Calu3 (cell line): ENCODE measurements around the gene KCNIP3. TPM values are rescaled to one million over a fixed set of nuclear protein-coding genes. Genes with fewer than 3 reads are reported as not detected.
A peak's percentile ranks its signal among the peaks of the same experiment; 100 is the strongest.
"Not testable (repeated sequence)": the region's sequence is repeated elsewhere in the genome, so short reads cannot be mapped to it uniquely, and the experiment has no call there.

ENCODE experiments used
- BruUV-seq: library from RNA; stranded (reverse); fragments of 400-500 nt; replicated peaks from 2 replicates; lab custom pipeline; 2021; lab: Mats Ljungman, UMichigan
- CTCF ChIA-PET: fragments of 300-600 bp; sonication (Branson Sonifier 250); formaldehyde crosslinking; loops from one replicate; lab custom pipeline; 2022; ENCODE audit warnings: antibody characterized with exemption; lab: Charles Lee
- DNase-seq: peaks from one replicate; pipeline ENCODE4 v3.0.0; 2022
- H3K27ac Mint-ChIP-seq: one replicate; pipeline ENCODE4 v1.8.0; 2022; ENCODE audit warnings: mixed read lengths; ENCODE audit not compliant: unreplicated experiment
- H3K27me3 Mint-ChIP-seq: one replicate; pipeline ENCODE4 v1.8.0; 2022; ENCODE audit warnings: mixed read lengths; ENCODE audit not compliant: unreplicated experiment
- H3K36me3 Mint-ChIP-seq: one replicate; pipeline ENCODE4 v1.8.0; 2022; ENCODE audit warnings: mild to moderate bottlenecking, moderate library complexity, mixed read lengths; ENCODE audit not compliant: insufficient read depth, unreplicated experiment
- H3K4me1 Mint-ChIP-seq: one replicate; pipeline ENCODE4 v1.8.0; 2022; ENCODE audit warnings: mild to moderate bottlenecking, low read depth, mixed read lengths; ENCODE audit not compliant: unreplicated experiment
- H3K4me3 Mint-ChIP-seq: one replicate; pipeline ENCODE4 v1.8.0; 2022; ENCODE audit warnings: mild to moderate bottlenecking, low read depth, moderate library complexity, mixed read lengths; ENCODE audit not compliant: unreplicated experiment
- H3K9me3 Mint-ChIP-seq: one replicate; pipeline ENCODE4 v1.8.0; 2022; ENCODE audit warnings: low read depth, mixed read lengths; ENCODE audit not compliant: unreplicated experiment
- CTCF ChIP-seq: fragments of 200-600 bp; IDR thresholded peaks from one replicate; pipeline ENCODE4 v1.8.0; 2022; ENCODE audit warnings: antibody characterized with exemption; ENCODE audit not compliant: unreplicated experiment
- intact Hi-C: fragments of 100-400 bp; cut with micrococcal nuclease; formaldehyde crosslinking; loops from one replicate; pipeline ENCODE4 v1.10.0; 2022; ENCODE audit not compliant: unreplicated experiment
- total RNA-seq: library from RNA; stranded (reverse); gene quantifications from 2 replicates; pipeline ENCODE4 v1.2.3, GENCODE V29; 2022

KCNIP3 gene
- total RNA-seq, 1 experiment from 2014 or later, result 1.1 TPM

DNA sequence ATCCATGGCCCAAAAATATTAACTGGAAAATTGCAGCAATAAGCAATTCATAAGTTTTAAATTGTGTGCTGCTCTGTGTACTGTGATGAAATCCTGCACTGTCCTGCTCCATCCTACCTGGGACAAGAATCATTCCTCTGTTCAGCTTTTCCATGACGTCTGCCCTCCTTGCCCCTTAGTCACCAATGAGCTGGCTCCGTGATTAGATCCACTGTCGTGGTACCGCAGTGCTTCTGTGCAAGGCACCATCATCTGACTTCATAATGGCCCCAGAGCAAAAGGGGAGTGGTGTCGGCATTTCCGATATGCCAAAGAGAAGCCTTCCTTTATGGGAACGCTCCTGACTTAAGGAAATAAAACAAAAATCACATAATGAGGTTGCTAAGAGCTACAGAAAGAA is 101.9 kb downstream of the KCNIP3 start:
- no peak for TF ChIP-seq CTCF
- H3K27me3 Mint-ChIP-seq, result peaks cover 13% of the 10 kb centered on the region
- intact Hi-C loops, result no loop called here
- H3K9me3 Mint-ChIP-seq, result no peaks in the 10 kb centered on the region
- H3K27ac Mint-ChIP-seq, result no peak overlapping the region
- no TSS peak for BruUV-seq
- peaks cover 18% of the 10 kb centered on the region for H3K4me1 Mint-ChIP-seq
- DNase-seq, result no peak
- H3K36me3 Mint-ChIP-seq, result peaks cover 22% of the 10 kb centered on the region
- H3K4me3 Mint-ChIP-seq, result no peak overlapping the region
- CTCF ChIA-PET, result no interaction called here

DNA sequence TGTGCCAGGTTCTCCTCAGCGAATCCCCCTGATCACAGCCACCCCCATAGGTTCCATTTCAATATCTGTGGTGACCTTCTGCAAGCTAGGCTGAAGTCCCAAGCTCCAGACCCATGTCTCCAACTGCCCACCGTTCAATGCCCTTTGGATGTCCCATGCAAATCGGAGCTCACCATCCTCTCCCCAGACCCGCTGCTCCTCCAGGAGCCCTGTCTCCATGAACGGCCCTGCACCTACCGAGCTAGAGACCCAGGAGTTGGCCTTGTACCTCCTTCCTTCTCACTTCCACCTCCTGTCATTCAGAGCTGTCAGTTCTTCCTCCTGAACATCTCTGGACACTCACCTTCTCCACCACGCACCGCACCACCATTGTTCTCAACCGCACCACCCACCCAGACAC is 104.3 kb downstream of the KCNIP3 start:
- intact Hi-C loops, result no loop called here

GRCh38 chr2:95402004-95402369 is 104.8 kb downstream of the KCNIP3 start:
- BruUV-seq, result TSS peak; percentile 62
- peaks cover 19% of the 10 kb centered on the region for H3K4me1 Mint-ChIP-seq
- DNase-seq, result peak; percentile 39
- H3K27me3 Mint-ChIP-seq, intact Hi-C loops, H3K9me3 Mint-ChIP-seq: not testable (repeated sequence)
- CTCF ChIA-PET, result interaction anchor here (1.1 to 1.8 kb wide), 3 partner anchors 13 to 124 kb away, joined by 3 to 5 read pairs (median 5); no protein-coding TSS in a partner anchor
- H3K4me3 Mint-ChIP-seq, result peak overlapping the region; percentile 99
- peak overlapping the region; percentile 97 for H3K27ac Mint-ChIP-seq
- H3K36me3 Mint-ChIP-seq, result peaks cover 22% of the 10 kb centered on the region

More for the DNA sequence above, 104.3 kb downstream of the KCNIP3 start:
- H3K9me3 Mint-ChIP-seq, result no peaks in the 10 kb centered on the region
- peaks cover 19% of the 10 kb centered on the region for H3K4me1 Mint-ChIP-seq
- H3K4me3 Mint-ChIP-seq, result peak overlapping the region; percentile 99
- no peak overlapping the region for H3K27ac Mint-ChIP-seq
- CTCF ChIA-PET, result interaction anchor here (1.1 to 1.7 kb wide), 2 partner anchors 12 to 56 kb away, joined by 3 to 5 read pairs; no protein-coding TSS in a partner anchor
- peaks cover 22% of the 10 kb centered on the region for H3K36me3 Mint-ChIP-seq
- no peaks in the 10 kb centered on the region for H3K27me3 Mint-ChIP-seq
- TF ChIP-seq CTCF, result no peak
- DNase-seq, result no peak
- no TSS peak for BruUV-seq

DNA sequence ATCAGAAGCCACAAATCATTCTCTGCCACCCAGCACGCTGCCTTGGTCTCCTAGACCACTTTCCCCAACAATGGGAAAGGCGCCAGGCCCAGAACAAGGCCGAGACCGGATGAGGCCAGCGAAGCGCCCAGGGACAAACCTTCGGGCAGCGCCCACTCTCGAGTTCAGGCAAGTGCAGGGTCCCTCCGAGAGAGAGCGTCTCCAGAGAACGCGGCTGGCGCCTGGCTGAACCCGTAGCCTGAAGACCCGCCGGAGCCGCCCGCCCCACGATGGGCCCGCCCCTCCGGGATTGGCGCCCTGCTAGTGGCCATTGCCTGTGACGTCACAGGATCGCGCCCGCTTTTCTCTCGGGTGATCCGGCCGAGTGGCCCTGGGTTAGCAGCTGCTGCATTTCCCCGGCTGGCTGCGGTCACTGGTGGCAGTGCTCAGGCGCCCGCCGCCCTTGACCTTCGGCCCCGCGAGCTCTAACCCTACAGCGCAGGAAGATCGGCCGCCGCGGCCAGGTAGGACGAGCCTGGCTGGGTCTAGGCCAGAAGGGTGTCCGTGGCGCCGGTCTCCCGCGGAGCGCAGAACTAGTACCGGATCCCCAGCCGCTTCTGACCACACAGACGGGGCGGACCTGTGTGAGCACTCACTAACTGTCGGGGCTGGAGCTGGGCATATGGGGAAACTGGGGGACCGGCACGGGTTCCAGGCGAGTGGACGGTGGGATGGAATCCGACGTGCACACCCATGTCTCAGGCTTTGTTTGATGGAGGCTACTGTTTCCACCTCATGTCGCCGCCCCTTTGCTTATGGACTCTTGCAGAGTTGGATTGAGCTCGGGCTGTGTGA is 105.4 kb downstream of the KCNIP3 start, which contains the start of gene FAHD2A:
TSS of gene FAHD2A (plus strand) at position 339 of the 834 bp plus-strand sequence. CDS start 2,851 bp downstream, outside the sequence.
- H3K9me3 Mint-ChIP-seq, result no peaks in the 10 kb centered on the region
- no peak for TF ChIP-seq CTCF
- DNase-seq, result peak; percentile 96
- no peaks in the 10 kb centered on the region for H3K27me3 Mint-ChIP-seq
- H3K27ac Mint-ChIP-seq, result peak within 1 kb of the TSS; percentile 97
- peaks cover 19% of the 10 kb centered on the region for H3K4me1 Mint-ChIP-seq
- BruUV-seq, result no TSS peak
- H3K36me3 Mint-ChIP-seq, result peaks cover 22% of the 10 kb centered on the region
- CTCF ChIA-PET, result interaction anchor here (1.1 to 1.8 kb wide), 4 partner anchors 14 to 123 kb away, joined by 3 to 5 read pairs (median 4); no protein-coding TSS in a partner anchor
- peak within 1 kb of the TSS; percentile 99 for H3K4me3 Mint-ChIP-seq
- intact Hi-C loops, result no loop called here

- CTCF ChIA-PET, result interaction anchor here (0.9 to 1.8 kb wide), 3 partner anchors 14 to 123 kb away, joined by 3 to 5 read pairs (median 3); no protein-coding TSS in a partner anchor
- peak; percentile 35 for DNase-seq
- Mint-ChIP-seq H3K4me1 (peaks cover 19% of the 10 kb centered on the region), H3K27ac (peak overlapping the region; percentile 97), H3K36me3 (peaks cover 22% of the 10 kb centered on the region), H3K4me3 (peak overlapping the region; percentile 99)
- intact Hi-C loops, H3K27me3 Mint-ChIP-seq, BruUV-seq, H3K9me3 Mint-ChIP-seq: not testable (repeated sequence)
Measured at GRCh38 chr2:95403204-95403721, 106.1 kb downstream of the KCNIP3 start.

DNA sequence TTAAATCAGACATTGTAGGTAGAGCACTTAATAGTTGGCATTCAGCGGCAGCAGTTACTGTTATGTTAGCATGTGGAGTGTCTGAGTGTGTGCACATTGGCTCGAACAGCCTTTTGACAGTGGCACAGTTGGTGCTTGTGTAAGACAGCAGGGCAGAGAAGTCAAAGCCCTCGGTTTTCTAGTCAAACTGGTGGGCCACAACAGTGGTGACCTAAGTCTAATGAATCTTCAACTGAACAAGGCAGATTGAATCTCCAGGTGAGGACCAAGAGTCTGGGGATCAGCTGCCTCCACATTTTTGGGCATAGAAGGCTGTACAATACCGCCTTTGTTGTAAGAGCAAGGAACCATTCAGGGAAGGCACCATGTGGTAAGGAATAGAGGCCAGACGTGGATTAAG is 106.7 kb downstream of the KCNIP3 start:
- intact Hi-C loops, H3K27me3 Mint-ChIP-seq, H3K9me3 Mint-ChIP-seq, H3K27ac Mint-ChIP-seq, DNase-seq: not testable (repeated sequence)
- CTCF ChIA-PET, result interaction anchor here (0.9 to 1.8 kb wide), 3 partner anchors 15 to 122 kb away, joined by 3 to 5 read pairs (median 3); no protein-coding TSS in a partner anchor
- H3K4me3 Mint-ChIP-seq, result peak overlapping the region; percentile 99
- peaks cover 22% of the 10 kb centered on the region for H3K36me3 Mint-ChIP-seq
- TSS peak; percentile 67 for BruUV-seq
- peaks cover 19% of the 10 kb centered on the region for H3K4me1 Mint-ChIP-seq

GRCh38 chr2:95404676-95405075 is 107.5 kb downstream of the KCNIP3 start:
- Mint-ChIP-seq H3K4me1 (peaks cover 19% of the 10 kb centered on the region), H3K36me3 (peaks cover 22% of the 10 kb centered on the region)
- H3K27me3 Mint-ChIP-seq, CTCF ChIA-PET, DNase-seq, H3K9me3 Mint-ChIP-seq, intact Hi-C loops, H3K4me3 Mint-ChIP-seq, BruUV-seq, H3K27ac Mint-ChIP-seq: not testable (repeated sequence)
